NOMO-1 (cell line): ENCODE data around the gene ANO7.
"Not testable (repeated sequence)": the region's sequence is repeated elsewhere in the genome, so short reads cannot be mapped to it uniquely, and the experiment has no call there.

ENCODE experiments used
- DNase-seq, 2 experiments: peaks; one replicate each; lab custom pipeline; 2025; ENCODE audit not compliant: unreplicated experiment in 2 of 2; lab: John Stamatoyannopoulos, UW

Gene ANO7

DNA sequence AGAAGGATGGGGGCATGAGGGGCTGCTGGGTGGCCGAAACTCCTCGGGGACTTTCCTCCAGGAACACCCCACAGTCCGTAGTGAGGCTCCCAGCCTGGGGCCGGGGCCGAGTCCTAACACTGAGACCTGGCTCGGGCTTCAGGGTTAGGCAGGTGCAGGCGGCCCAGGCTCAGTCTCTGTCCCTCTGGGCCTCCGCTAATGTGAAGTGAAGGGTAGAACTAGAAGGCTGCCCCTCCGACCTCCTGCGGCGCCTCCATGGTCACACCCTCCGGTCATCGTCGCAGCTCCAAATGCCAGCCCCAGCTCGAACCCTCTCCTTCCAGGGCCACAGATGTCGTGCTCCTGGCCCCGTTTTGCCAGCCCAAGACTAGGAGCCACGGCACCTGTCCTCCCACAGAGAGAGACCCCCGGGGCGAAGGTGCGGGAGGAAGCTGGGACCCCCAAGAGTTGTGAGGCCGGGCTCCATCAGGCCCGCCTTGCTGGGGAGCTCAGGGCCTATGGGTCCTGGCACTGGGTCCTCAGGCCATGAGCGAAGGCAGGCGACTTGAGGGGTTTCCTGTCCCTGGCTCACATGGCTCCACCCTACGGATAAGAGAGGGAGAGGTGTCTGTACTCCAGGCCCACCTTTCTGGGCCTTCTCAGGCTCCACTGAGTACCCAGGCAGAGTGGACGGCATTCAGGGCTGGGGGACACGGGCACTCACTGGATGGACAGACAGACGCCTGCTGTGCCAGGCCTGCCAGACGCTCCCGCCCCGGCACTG is 797 bp downstream of the ANO7 start:
- no peak for DNase-seq

DNA sequence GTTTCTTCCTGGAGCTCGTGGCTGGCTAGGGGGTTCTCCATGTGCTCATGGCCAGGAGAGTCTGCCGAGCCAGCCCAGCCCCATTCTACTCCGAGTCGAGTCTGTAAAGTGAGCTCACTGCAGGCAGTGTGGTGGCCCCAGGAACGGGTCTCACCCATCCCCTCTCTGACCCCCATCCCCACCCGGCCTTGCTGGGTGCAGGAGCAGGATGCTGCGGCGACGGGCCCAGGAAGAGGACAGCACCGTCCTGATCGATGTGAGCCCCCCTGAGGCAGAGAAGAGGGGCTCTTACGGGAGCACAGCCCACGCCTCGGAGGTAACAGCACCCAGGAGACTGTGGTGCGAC is 1.4 kb downstream of the ANO7 start:
- DNase-seq: no peak

DNA sequence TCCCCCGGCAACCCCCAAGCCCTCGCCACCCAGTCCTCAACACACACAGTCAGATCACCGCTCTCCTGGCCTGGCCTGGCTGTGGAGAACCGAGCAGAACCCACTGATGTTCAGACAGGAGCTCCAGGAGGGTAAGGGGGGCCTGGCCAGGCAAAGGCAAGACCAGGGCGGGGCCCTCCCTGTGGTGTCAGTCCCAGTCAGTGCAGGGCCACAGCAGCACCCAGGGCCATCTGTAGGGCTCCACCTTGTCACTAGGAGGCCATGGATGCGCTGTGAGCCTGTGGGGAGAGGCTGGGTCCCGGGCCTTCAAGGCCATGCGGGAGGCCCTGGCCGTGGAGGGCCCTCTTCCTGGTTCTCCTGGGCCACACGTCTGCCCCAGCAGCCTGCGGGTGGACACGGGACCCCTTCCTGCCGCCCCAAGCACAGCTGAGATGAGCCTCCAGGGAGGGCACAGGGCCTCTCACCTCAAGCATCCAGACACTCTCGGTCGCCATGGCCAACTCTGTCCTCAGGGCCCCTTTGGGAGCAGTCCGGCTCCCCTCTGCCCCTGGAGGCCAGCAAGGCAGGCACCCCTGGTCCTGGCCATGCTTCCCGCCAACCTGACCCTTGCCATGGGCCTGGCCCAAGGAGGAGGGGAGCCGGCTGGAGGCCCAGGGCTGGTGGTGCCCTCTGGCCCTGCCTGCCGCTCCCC is 2.0 kb downstream of the ANO7 start:
- no peak for DNase-seq

DNA sequence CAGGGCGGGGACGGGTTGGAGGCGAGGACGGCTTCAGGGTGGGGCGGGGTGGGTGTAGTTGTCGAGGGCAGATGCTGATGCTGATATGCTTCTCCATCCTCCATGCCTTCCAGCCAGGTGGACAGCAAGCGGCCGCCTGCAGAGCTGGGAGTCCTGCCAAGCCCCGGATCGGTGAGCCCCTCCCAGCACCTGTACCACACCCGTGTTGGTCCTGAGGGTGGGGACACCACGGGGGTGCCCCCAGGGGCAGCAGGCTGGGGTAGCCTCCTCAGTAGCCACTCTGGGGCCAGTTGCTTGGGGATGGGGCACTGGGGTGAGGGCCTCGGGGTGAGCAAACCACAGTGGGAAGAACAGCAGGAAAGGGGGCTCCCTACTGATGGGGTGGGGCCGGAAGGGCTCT is 2.6 kb downstream of the ANO7 start:
- no peak for DNase-seq

DNA sequence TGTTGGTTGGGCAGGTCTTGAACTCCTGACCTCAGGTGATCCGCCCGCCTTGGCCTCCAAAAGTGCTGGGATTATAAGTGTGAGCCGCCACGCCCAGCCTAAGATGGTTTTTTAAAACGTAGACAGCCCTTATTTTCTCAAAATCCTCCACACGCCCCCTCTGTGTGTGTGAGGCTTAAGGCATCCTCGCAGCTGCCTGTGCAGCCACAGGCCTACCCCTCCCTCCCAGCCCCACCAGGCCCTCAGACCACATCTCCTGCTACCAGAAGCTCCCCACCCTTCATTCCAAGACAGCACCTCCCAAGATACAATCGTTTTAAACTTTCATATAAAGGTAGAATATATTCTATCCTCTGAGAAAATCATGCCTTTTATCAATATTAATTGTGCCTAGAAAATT is 4.8 kb downstream of the ANO7 start:
- DNase-seq: no peak

DNA sequence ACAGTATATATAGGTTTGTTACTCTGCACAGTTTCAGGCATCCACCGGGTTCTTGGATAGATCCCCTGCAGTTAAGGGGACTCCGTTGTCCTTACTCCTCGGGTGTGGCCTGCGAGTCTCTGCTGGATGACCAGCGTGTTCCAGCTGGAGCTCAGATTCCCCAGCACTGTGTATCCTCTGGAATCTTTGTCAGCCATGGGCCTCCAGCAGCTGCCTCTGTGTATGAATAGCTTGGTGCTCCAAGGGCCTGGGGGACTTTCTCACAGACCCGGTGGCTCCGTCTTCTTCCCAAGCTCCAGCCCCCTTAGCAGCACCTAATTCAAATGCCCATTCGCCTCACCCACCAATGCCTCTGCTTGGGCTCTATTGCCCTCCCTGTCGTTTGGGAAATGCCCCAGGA is 6.3 kb downstream of the ANO7 start:
- DNase-seq: no peak

DNA sequence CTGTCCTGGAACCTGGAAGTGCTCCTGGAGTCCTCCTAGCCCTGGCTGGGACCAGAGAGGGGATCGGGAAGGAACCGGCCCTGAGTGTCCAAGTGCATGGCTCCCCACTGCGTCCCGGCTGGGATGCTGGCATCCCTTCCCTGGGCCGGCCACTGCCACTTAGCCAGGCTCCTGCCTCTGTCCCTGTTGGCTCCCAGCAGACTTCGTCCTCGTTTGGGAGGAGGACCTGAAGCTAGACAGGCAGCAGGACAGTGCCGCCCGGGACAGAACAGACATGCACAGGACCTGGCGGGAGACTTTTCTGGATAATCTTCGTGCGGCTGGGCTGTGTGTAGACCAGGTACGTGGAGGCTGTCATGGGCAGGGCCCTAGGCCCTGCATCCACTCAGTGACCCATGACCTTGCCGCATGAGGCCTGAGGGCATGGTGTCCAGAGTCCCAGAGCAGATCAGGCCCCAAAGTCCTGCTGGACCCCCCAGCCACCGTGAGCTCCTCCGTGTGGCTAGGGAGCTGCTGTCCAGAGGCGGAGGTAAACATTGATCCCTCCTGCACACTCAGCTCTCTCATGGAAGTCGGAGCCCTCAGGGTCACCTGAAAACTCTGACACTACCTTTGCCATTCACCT is 7.1 kb downstream of the ANO7 start:
- DNase-seq: no peak

DNA sequence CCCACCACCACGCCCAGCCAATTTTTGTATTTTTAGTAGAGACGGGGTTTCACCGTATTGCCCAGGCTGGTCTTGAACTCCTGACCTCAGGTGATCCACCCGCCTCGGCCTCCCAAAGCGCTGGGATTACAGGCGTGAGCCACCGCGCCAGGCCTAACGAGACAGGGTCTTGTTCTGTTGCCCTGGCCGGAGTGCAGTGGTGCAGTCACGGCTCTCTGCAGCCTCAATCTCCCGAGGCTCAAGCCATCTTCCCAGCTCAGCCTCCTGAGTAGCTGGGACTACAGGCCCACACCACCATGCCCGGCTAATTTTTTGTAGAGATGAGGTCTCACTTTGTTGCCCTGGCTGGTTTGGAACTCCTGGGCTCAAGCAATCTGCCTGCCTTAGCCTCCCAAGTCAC is 8.8 kb downstream of the ANO7 start:
- not testable (repeated sequence) for DNase-seq

DNA sequence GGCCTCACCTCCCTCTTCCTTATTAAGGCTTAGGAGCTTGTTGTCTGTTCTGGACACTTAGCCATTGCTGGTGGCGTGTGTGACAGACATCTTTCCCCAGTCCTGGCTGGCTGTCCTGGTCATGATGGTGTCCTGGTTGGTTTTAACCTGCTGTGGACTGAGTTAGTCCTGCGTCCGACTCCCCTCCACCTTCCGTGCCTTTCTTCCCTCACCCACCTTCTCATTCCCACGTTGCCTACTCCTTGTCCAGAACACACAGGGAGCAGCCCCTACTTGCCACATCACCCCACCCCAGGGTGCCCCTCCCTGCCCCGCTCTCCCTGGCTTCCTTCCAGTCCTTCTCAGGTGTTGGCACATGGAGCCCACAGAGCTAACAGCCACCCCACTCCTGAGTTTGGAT is 9.5 kb downstream of the ANO7 start:
- no peak for DNase-seq

DNA sequence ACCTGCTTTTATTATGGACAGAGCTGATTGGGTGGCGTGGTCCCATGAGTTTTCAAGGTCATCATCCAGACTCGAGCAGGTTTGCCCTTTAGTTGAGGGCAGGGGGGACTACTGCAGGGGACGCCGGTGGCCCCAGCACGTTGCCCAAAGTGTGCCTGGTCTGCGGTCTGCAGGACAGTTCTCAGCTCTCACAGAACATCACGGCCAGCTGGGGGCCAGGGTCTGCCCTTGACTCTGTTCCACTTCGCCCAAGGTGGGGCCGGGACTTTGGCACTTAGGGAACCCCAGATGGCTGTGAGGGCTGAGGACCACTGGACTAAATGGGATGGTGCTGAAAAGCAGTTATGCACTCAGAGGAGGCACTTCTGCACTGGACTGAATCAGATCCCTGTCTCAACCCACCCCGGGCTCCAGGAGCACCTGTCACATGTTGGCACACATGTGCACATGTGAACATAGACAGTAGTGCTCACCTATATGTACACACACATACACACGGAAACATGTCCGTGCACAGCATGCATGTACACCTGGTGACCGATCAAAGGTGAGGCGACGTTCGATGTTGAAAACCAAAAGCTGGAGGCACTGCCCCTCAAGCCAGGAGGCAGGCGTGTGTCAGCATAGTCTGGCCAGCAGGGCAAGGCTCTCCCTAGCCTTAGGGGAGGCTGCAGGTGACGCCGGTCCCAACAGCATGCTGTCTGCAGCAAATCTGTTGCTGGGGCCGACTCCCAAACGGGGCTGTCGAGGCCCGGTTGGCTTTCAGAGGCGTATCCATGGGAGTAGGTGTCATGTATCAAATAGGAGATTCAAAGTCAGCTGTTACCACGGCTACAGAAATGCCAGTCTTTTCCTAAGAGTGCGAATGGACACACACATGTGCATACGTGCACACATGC is 10.2 kb downstream of the ANO7 start:
- no peak for DNase-seq

DNA sequence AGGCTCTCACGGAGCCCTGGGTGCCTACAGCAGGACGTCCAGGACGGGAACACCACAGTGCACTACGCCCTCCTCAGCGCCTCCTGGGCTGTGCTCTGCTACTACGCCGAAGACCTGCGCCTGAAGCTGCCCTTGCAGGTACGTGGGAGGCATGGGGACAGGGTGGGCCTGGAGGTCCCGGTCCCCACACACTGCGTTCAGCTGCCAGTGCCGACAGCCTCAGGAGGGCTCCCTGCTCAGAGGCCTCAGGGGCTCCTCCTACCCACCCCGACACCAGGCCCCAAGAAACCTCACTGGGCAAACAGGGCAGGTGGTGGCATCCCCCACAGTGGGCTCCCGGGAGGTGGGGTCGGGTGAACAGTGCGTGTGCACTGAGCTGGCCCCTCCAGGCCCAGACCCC is 10.8 kb downstream of the ANO7 start:
- DNase-seq: no peak

DNA sequence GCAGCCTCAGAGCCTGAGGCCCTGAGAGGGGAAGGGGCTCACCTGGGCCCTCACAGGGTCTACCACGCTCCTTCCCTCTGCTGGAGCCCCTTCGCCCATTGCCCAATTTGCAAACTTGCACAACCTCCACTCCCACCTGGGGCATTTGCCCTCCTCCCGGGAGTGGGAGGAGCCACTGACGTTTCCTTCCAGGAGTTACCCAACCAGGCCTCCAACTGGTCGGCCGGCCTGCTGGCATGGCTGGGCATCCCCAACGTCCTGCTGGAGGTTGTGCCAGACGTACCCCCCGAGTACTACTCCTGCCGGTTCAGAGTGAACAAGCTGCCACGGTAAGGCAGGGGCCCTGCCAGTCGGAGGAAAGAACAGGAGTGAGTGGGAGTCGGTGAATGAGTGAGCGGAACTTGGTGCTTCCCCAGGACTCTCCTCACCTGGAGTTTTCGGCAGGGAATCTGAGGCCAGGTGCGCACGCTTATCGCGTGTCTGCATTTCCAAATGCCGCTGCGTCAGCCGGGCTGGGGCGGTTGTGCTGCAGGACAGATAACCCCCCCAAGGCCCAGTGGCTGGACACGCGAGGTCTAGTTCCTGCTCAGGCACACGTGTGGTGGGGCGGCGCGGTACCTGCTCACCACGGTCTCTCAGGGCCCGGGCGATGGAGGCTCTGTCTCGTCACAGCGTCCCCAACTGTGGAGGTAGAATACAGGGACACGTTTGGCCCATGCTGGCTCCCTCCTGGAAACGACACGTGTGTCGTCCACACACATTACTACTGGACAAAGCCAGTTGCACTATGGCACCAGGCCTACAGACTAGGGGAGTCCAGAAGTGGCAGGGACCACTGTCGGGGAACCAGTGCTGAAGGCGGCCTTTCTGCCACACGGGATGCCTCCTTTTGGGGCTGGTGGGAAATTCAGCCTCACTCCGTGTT is 11.7 kb downstream of the ANO7 start:
- DNase-seq: no peak

DNA sequence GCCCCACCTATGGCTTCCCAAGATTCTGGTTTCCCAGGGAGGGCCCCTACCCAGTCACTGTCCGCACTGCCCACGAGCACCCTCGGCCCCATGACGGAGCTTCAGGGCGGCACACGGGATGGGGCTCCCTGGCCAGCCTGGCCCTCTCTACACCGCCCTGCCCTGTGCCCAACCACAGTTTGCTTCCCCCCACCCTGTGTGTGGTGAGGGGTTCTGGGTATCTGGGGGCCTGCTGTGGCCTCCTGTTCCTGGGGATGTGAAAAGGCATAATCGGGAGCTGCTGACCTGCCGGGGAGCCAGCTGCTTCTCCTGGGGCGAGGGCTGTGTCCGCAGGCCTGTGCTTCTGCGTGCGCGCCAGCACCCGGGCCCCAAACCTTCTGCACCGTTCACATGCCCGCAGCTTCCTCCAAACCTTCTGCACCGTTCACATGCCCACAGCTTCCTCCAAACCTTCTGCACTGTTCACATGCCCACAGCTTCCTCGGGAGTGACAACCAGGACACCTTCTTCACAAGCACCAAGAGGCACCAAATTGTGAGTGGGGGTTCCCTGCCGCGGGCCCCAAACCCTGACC is 12.4 kb downstream of the ANO7 start:
- DNase-seq: peak in 1 of 2 experiments; percentile 4

DNA sequence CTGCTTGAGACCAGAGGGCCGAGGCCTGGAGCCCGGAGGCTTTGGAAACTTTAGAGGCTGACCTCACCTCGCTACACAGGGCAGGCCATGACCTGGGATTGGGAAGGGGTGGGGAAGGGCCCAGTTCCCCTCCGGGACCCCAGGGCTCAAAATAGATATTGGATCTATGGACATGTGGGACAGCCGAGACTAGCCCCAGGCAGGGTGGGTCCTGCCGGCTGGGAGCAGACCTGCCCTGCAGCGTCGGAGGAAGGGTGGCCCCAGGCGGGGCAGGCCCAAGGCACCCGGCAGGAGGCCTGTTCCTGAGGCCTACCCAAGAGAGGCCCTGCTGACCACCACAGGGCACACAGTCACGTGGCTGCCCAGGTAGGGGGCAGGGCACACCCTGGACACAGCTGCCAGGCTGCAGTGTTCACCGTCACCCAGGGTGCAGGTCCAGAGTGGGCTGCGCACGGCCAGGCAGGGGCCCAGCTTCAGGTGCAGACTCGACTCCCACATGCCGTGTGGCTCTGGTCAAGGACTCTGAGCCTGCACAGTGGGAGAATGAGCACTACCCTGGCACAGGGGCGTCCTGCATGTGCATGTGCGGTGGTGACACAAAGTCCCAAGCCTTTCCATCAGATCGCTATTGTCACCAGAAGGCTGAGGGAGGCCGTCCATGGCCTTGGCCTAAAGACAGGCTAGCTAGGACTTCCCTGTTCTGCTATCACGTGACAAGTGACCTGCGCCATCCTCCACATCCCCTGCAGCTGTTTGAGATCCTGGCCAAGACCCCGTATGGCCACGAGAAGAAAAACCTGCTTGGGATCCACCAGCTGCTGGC is 13.2 kb downstream of the ANO7 start:
- DNase-seq: no peak

DNA sequence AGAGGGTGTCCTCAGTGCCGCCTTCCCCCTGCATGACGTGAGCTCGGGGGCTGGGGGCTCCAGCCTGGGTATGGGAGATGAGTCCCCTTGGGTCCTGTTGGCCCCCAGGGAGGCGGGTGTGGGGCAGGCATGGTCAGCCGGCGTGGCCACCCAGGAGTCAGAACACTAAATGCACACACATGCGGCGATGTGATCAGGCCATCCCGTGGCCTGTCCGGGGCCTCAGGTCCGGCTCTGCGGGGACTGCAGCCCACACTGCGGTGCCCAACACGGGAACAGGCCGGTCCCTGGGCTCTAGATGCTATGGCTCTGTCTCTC is 13.8 kb downstream of the ANO7 start:
- DNase-seq: no peak

DNA sequence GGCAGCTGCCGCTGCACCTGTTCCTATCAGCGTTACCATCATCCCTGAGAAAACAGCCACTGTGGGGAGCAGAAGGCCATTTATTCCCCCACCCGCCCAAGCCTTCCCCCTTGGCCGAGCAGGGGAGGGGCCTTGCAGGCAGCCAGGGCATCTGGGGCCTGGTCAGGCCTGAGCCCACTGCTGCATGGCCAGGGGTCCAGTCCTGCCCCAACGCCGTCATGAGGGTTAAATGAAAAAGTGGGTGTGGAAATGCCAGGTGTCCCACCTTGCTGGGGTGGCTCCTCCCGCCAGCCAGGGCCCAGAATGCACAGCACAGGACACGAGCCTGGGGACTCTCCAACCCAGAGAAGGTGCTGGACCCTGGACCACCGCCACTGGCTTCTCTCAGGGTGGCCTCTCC is 14.2 kb downstream of the ANO7 start:
- DNase-seq: no peak

DNA sequence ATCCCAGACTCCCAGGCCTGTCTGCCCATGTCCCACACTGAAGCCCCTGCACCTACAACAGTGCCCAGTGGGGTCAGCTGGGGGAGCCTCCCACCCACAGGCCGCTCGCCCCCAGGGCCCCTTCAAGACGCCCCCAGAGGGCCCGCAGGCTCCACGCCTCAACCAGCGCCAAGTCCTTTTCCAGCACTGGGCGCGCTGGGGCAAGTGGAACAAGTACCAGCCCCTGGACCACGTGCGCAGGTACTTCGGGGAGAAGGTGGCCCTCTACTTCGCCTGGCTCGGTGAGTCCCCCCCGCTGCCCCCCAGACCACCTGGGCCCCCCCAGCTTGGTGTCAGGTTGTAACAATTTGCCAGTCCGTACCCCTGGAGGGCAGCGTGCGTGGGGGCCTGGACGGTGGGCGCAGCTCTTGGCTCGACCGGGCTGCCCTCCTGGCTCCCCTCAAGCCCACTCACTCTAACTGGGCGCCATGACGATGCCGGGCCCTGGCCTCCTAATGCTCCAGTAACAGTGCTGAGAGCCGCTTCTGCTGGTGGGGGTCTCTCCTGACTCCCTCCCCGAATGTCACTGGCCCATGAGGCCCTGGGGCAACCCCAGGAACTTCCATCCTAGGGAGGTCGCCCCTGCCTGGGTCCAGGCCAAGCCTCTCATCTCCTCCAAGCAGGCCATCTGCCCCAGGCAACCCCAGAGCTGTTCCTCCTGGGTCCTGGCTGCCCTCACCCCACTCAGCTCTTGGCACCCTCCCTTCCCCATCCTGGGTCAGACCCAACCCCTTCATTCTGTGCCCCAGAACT is 14.9 kb downstream of the ANO7 start:
- no peak for DNase-seq

DNA sequence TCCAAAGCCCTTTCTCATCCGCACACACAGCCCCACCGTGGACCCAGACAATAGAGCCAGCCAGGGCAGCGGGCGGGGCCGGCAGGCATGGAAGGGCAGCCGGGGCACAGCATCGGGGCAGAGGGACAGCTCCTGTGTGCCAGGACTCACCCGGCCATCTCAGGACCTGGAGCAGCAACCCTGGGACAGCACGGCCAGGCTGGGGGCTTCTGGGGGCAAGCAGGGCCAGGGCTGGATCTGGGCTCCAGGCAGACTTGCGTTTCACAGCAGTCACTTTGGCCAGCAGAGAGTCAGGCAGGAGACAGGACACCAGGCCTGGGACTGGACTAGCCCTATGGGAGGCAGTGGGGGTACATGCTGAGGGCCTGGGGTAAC is 15.5 kb downstream of the ANO7 start:
- DNase-seq: no peak
